WTC11 (cell line): ENCODE data around the gene LDAH. TPM values are rescaled to one million over a fixed set of nuclear protein-coding genes. Genes with fewer than 3 reads are reported as not detected.

Source experiments
- ATAC-seq: fragments of 200-7000 bp; cut with Tn5 transposase; 2 replicates; pipeline ENCODE4 v1.10.0; 2021; ENCODE audit warnings: mild to moderate bottlenecking, moderate library complexity
- CTCF ChIA-PET: fragments of 300-600 bp; sonication (Branson Sonifier 250); formaldehyde crosslinking; loops from one replicate; lab custom pipeline; 2021; ENCODE audit warnings: antibody characterized with exemption; lab: Charles Lee
- POLR2A ChIA-PET: fragments of 350-600 bp; sonication (Branson Sonifier 250); formaldehyde crosslinking; loops from one replicate; lab custom pipeline; 2021; ENCODE audit warnings: antibody characterized with exemption; lab: Charles Lee
- DNase-seq: peaks from one replicate; pipeline ENCODE4 v3.0.0; 2021; ENCODE audit warnings: low spot score
- H3K27ac Mint-ChIP-seq: 2 replicates; pipeline ENCODE4 v1.8.0; 2021; ENCODE audit warnings: mixed read lengths
- H3K27me3 Mint-ChIP-seq: 2 replicates; pipeline ENCODE4 v1.8.0; 2021; ENCODE audit warnings: low read depth, mild to moderate bottlenecking, moderate library complexity, mixed read lengths
- H3K36me3 Mint-ChIP-seq: 2 replicates; pipeline ENCODE4 v1.8.0; 2021; ENCODE audit warnings: mixed read lengths
- H3K4me1 Mint-ChIP-seq: 2 replicates; pipeline ENCODE4 v1.8.0; 2022; ENCODE audit warnings: mixed read lengths
- H3K4me3 Mint-ChIP-seq: 2 replicates; pipeline ENCODE4 v1.8.0; 2021; ENCODE audit warnings: mild to moderate bottlenecking, moderate library complexity, mixed read lengths
- H3K9me3 Mint-ChIP-seq: 2 replicates; pipeline ENCODE4 v1.8.0; 2021; ENCODE audit warnings: mixed read lengths
- CBFB ChIP-seq: sonication (generic); formaldehyde crosslinking; IDR thresholded peaks from 2 replicates; pipeline ENCODE4 v1.8.1; 2022; ENCODE audit warnings: mild to moderate bottlenecking, low read depth, missing genetic modification reagents
- CREB1 ChIP-seq: sonication (generic); formaldehyde crosslinking; IDR thresholded peaks from 2 replicates; pipeline ENCODE4 v1.8.0; 2023; ENCODE audit warnings: mild to moderate bottlenecking, missing genetic modification reagents
- EMX1 ChIP-seq: fragments of 250-450 bp; sonication (Bioruptor Pico); IDR thresholded peaks from 2 replicates; pipeline ENCODE4 v1.8.0; 2021; ENCODE audit warnings: mild to moderate bottlenecking
- ESRRA ChIP-seq: sonication (generic); formaldehyde crosslinking; IDR thresholded peaks from 2 replicates; pipeline ENCODE4 v1.8.1; 2022; ENCODE audit warnings: mild to moderate bottlenecking, missing genetic modification reagents, borderline replicate concordance
- FOXP1 ChIP-seq: sonication (generic); formaldehyde crosslinking; IDR thresholded peaks from 2 replicates; pipeline ENCODE4 v1.8.0; 2022; ENCODE audit warnings: missing genetic modification reagents, mild to moderate bottlenecking, moderate library complexity, borderline replicate concordance
- GABPB1 ChIP-seq: sonication (generic); formaldehyde crosslinking; IDR thresholded peaks from 2 replicates; pipeline ENCODE4 v1.8.1; 2023; ENCODE audit warnings: mild to moderate bottlenecking, missing genetic modification reagents
- GRHL2 ChIP-seq: fragments of 250-450 bp; sonication (Bioruptor Pico); IDR thresholded peaks from 2 replicates; pipeline ENCODE4 v1.8.0; 2022; ENCODE audit warnings: mild to moderate bottlenecking, moderate library complexity; ENCODE audit not compliant: insufficient replicate concordance, severe bottlenecking
- IRF2 ChIP-seq: sonication (generic); formaldehyde crosslinking; IDR thresholded peaks from 2 replicates; pipeline ENCODE4 v1.8.0; 2022; ENCODE audit warnings: low read depth, missing genetic modification reagents, borderline replicate concordance
- JUN ChIP-seq: sonication (generic); formaldehyde crosslinking; IDR thresholded peaks from 2 replicates; pipeline ENCODE4 v1.8.0; 2023; ENCODE audit warnings: mild to moderate bottlenecking, missing genetic modification reagents
- NR3C1 ChIP-seq: sonication (generic); formaldehyde crosslinking; conservative IDR thresholded peaks from 2 replicates; pipeline ENCODE4 v1.8.1; 2023; ENCODE audit warnings: low read depth, mild to moderate bottlenecking, missing genetic modification reagents
- RORB ChIP-seq: fragments of 250-450 bp; sonication (Bioruptor Pico); IDR thresholded peaks from 2 replicates; pipeline ENCODE4 v1.9.0; 2021; ENCODE audit warnings: mild to moderate bottlenecking
- ZNF396 ChIP-seq: fragments of 250-450 bp; sonication (Bioruptor Pico); IDR thresholded peaks from 2 replicates; pipeline ENCODE4 v1.8.0; 2021; ENCODE audit warnings: mild to moderate bottlenecking, moderate library complexity, borderline replicate concordance
- total RNA-seq: library from RNA; stranded (reverse); gene quantifications from 3 replicates; pipeline ENCODE4 v1.2.3, GENCODE V29; 2021
- TF ChIP-seq, protein P1 (sequence below): sonication (generic); formaldehyde crosslinking; IDR thresholded peaks from 2 replicates; pipeline ENCODE4 v1.8.1; 2023; ENCODE audit warnings: mild to moderate bottlenecking, missing genetic modification reagents
- TF ChIP-seq, protein P2 (sequence below): sonication (generic); formaldehyde crosslinking; IDR thresholded peaks from 2 replicates; pipeline ENCODE4 v1.8.1; 2023; ENCODE audit warnings: mild to moderate bottlenecking, moderate library complexity, missing genetic modification reagents
- TF ChIP-seq, protein P3 (sequence below): sonication (generic); formaldehyde crosslinking; IDR thresholded peaks from 2 replicates; pipeline ENCODE4 v1.8.1; 2022; ENCODE audit warnings: mild to moderate bottlenecking, missing genetic modification reagents, moderate library complexity, borderline replicate concordance
- TF ChIP-seq, protein P4 (sequence below): sonication (generic); formaldehyde crosslinking; IDR thresholded peaks from 2 replicates; pipeline ENCODE4 v1.8.1; 2022; ENCODE audit warnings: low read depth, mild to moderate bottlenecking, moderate library complexity, missing genetic modification reagents, borderline replicate concordance
- TF ChIP-seq, protein P5 (sequence below): sonication (generic); formaldehyde crosslinking; IDR thresholded peaks from 2 replicates; pipeline ENCODE4 v1.8.1; 2023; ENCODE audit warnings: mild to moderate bottlenecking, missing genetic modification reagents, moderate library complexity

The LDAH gene
- total RNA-seq, 1 experiment from 2014 or later = 20.5 TPM

DNA sequence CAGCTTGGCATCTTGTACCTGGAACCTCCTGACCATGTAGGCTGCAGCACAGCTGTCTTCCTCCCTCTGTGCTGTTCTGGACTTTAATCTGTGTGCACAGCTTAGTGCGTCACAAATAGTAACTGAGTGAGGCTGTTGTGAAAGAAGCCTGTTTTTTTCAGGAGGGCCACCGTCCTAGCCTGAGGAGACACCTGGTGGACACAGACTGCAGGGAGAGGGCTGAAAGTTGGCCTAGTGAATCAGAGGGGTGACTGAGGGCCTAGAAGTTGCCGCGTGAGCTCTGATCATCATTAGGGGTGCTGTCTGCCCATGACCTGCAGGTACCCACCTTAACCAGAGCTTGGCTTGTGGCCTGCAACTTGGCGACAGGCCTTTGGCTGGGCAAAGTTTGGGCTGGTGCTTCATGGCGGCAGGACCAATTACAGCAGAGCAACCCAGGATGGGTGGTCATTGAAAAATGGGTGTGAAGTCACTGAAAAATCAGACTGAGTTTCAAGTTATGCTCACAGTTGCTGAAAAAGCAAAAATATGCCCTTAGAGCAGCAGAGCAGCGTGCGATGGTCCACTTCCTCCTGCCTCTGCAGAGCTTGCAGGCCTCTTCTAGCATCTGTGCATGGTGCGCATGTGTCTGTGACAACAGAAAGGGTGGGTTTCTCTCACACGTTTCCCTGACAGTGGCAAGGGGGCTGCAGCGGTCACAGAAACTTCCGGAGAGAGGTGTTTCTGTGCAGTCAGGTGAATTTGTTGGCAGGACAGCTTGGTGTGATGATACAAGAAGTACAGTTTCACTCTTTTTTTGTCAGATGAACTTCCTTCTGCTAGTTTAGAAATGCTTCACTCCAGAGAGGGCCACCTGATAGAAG is 146.3 kb downstream of the LDAH start:
- peaks cover 48% of the 10 kb centered on the region for H3K4me1 Mint-ChIP-seq
- no peaks in the 10 kb centered on the region for H3K9me3 Mint-ChIP-seq
- H3K27ac Mint-ChIP-seq = no peak overlapping the region
- peak; percentile 3 for ATAC-seq
- no peak for DNase-seq
- CTCF ChIA-PET = interaction anchor here (0.7 to 10.1 kb wide), 18 partner anchors 8 to 377 kb away, joined by 3 to 329 read pairs (median 4); partner anchors contain the start of genes GDF7 and HS1BP3
- H3K36me3 Mint-ChIP-seq = no peaks in the 10 kb centered on the region
- H3K27me3 Mint-ChIP-seq = peaks cover 43% of the 10 kb centered on the region
- POLR2A ChIA-PET = interaction anchor here (1.2 to 1.6 kb wide), 2 partner anchors 11 to 229 kb away, joined by 6 to 7 read pairs; partner anchors contain the start of gene RHOB
- no peak overlapping the region for H3K4me3 Mint-ChIP-seq
- peak; percentile 83 for TF ChIP-seq GABPB1
- TF ChIP-seq CREB1 = no peak
- no peak for TF ChIP-seq ZNF396 (CRISPR knock-in tag)
- TF ChIP-seq ESRRA (CRISPR knock-in tag) = no peak
- TF ChIP-seq GRHL2 = no peak
- TF ChIP-seq, protein P1, sequence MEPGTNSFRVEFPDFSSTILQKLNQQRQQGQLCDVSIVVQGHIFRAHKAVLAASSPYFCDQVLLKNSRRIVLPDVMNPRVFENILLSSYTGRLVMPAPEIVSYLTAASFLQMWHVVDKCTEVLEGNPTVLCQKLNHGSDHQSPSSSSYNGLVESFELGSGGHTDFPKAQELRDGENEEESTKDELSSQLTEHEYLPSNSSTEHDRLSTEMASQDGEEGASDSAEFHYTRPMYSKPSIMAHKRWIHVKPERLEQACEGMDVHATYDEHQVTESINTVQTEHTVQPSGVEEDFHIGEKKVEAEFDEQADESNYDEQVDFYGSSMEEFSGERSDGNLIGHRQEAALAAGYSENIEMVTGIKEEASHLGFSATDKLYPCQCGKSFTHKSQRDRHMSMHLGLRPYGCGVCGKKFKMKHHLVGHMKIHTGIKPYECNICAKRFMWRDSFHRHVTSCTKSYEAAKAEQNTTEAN (CRISPR knock-in tag) = no peak
- no peak for TF ChIP-seq JUN (CRISPR knock-in tag)
- TF ChIP-seq, protein P2, sequence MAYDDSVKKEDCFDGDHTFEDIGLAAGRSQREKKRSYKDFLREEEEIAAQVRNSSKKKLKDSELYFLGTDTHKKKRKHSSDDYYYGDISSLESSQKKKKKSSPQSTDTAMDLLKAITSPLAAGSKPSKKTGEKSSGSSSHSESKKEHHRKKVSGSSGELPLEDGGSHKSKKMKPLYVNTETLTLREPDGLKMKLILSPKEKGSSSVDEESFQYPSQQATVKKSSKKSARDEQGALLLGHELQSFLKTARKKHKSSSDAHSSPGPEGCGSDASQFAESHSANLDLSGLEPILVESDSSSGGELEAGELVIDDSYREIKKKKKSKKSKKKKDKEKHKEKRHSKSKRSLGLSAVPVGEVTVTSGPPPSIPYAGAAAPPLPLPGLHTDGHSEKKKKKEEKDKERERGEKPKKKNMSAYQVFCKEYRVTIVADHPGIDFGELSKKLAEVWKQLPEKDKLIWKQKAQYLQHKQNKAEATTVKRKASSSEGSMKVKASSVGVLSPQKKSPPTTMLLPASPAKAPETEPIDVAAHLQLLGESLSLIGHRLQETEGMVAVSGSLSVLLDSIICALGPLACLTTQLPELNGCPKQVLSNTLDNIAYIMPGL (CRISPR knock-in tag) = no peak
- TF ChIP-seq CBFB = no peak
- TF ChIP-seq, protein P3, sequence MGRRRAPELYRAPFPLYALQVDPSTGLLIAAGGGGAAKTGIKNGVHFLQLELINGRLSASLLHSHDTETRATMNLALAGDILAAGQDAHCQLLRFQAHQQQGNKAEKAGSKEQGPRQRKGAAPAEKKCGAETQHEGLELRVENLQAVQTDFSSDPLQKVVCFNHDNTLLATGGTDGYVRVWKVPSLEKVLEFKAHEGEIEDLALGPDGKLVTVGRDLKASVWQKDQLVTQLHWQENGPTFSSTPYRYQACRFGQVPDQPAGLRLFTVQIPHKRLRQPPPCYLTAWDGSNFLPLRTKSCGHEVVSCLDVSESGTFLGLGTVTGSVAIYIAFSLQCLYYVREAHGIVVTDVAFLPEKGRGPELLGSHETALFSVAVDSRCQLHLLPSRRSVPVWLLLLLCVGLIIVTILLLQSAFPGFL (CRISPR knock-in tag) = 0 out of 2 replicates have a peak, but pooled peaks have one; percentile 19
- no peak for TF ChIP-seq RORB (CRISPR knock-in tag)
- TF ChIP-seq, protein P4, sequence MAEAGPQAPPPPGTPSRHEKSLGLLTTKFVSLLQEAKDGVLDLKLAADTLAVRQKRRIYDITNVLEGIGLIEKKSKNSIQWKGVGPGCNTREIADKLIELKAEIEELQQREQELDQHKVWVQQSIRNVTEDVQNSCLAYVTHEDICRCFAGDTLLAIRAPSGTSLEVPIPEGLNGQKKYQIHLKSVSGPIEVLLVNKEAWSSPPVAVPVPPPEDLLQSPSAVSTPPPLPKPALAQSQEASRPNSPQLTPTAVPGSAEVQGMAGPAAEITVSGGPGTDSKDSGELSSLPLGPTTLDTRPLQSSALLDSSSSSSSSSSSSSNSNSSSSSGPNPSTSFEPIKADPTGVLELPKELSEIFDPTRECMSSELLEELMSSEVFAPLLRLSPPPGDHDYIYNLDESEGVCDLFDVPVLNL (CRISPR knock-in tag) = no peak
- no peak for TF ChIP-seq IRF2 (CRISPR knock-in tag)

DNA sequence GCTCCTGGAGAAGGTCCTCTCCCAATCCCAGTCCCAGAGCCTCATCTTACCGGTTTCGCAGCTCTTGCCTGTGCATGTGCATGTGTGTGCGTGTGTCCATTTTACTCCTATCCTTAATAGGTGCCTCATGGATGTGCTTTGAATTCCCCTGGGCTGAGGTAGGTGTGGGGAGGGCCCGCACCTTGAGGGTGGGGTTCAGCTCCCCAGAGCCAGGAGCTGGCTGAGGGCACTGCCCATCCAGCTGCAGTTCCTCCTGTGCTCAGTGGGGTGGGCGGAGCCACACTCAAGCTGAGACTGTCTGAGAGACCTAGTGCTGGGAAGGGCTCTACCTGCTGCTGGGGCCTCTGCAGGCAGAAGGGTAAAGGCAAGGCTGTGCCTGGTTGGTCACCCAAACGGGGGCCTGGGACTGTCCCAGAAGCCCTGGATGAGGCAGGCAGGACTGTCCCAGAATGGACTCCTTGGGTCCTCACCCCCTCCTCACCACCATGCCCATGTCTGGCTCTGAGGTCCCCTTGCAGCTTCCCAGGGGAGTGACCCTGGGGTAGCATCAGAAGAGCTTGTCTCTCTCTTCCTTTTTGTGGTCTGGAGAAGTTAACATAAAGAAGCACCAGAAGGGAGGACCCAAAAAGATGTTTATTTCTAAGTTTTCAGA is 147.1 kb downstream of the LDAH start:
- peak; percentile 60 for DNase-seq
- POLR2A ChIA-PET = interaction anchor here (1.2 to 1.6 kb wide), 2 partner anchors 10 to 229 kb away, joined by 6 to 7 read pairs; partner anchors contain the start of gene RHOB
- no peaks in the 10 kb centered on the region for H3K36me3 Mint-ChIP-seq
- H3K27me3 Mint-ChIP-seq = peaks cover 50% of the 10 kb centered on the region
- H3K9me3 Mint-ChIP-seq = no peaks in the 10 kb centered on the region
- ATAC-seq = peak; percentile 69
- H3K27ac Mint-ChIP-seq = no peak overlapping the region
- TF ChIP-seq FOXP1 (CRISPR knock-in tag) = 0 out of 2 replicates have a peak, but pooled peaks have one; percentile 38
- TF ChIP-seq EMX1 (CRISPR knock-in tag) = no peak
- TF ChIP-seq, protein P5, sequence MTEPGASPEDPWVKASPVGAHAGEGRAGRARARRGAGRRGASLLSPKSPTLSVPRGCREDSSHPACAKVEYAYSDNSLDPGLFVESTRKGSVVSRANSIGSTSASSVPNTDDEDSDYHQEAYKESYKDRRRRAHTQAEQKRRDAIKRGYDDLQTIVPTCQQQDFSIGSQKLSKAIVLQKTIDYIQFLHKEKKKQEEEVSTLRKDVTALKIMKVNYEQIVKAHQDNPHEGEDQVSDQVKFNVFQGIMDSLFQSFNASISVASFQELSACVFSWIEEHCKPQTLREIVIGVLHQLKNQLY (CRISPR knock-in tag) = no peak
- TF ChIP-seq NR3C1 (CRISPR knock-in tag) = no peak
- CTCF ChIA-PET = interaction anchor here (0.5 to 10.1 kb wide), 14 partner anchors 9 to 367 kb away, joined by 3 to 329 read pairs (median 6); partner anchors contain the start of genes GDF7 and HS1BP3
- peaks cover 52% of the 10 kb centered on the region for H3K4me1 Mint-ChIP-seq
- H3K4me3 Mint-ChIP-seq = no peak overlapping the region
